PFSK-1 (cell line): ENCODE data around the gene PHF2.

Source experiments
- FOXP2 ChIP-seq: optimal IDR thresholded peaks from 2 replicates; pipeline ENCODE3; 2011; ENCODE audit warnings: borderline replicate concordance, control low read depth, inconsistent platforms; ENCODE audit not compliant: insufficient read depth; ENCODE audit errors: extremely low read length, extremely low read depth
- POLR2AphosphoS5 ChIP-seq: IDR thresholded peaks from 2 replicates; pipeline ENCODE4 v1.6.1; 2012; ENCODE audit warnings: low read depth, mild to moderate bottlenecking, control low read depth, low read length, moderate library complexity
- REST ChIP-seq, 2 experiments: IDR thresholded peaks; 2 replicates each; pipeline versions ENCODE4 v1.6.1 to v1.8.0; 2011 to 2012; ENCODE audit warnings: low read depth in 2 of 2, low read length in 2 of 2, control low read depth in 1 of 2, inconsistent platforms in 1 of 2, mild to moderate bottlenecking in 1 of 2, moderate library complexity in 1 of 2; ENCODE audit not compliant: insufficient read depth in 1 of 2
- SIN3A ChIP-seq: IDR thresholded peaks from 2 replicates; pipeline ENCODE4 v1.6.1; 2012; ENCODE audit warnings: mild to moderate bottlenecking, low read length, moderate library complexity, borderline replicate concordance; ENCODE audit not compliant: insufficient read depth
- TAF1 ChIP-seq: IDR thresholded peaks from 2 replicates; pipeline ENCODE4 v1.6.1; 2012; ENCODE audit warnings: low read length, control low read depth, borderline replicate concordance; ENCODE audit not compliant: insufficient read depth

PHF2 gene

GRCh38 chr9:93591301-93592007, 15.1 kb downstream of the PHF2 start:
- TF ChIP-seq POLR2AphosphoS5 (no peak), TAF1 (no peak), SIN3A (no peak), FOXP2 (no peak), REST (IDR thresholded peaks at IDR 0.05; ENCODE audit: insufficient read depth in 1 of 2, low read depth in 2 of 2, low read length in 2 of 2) (no peak)

- no peak for TF ChIP-seq TAF1
- TF ChIP-seq REST (IDR thresholded peaks at IDR 0.05; ENCODE audit: insufficient read depth in 1 of 2, low read depth in 2 of 2, low read length in 2 of 2), result no peak
- TF ChIP-seq SIN3A, result no peak
Measured at GRCh38 chr9:93592008-93592642, 15.7 kb downstream of the PHF2 start.

- TF ChIP-seq REST (IDR thresholded peaks at IDR 0.05; ENCODE audit: insufficient read depth in 1 of 2, low read depth in 2 of 2, low read length in 2 of 2) (no peak), POLR2AphosphoS5 (no peak), SIN3A (no peak), FOXP2 (no peak), TAF1 (no peak)
Measured at GRCh38 chr9:93592643-93593021, 16.2 kb downstream of the PHF2 start.

GRCh38 chr9:93593144-93593658, 16.8 kb downstream of the PHF2 start:
- no peak for TF ChIP-seq REST (IDR thresholded peaks at IDR 0.05; ENCODE audit: insufficient read depth in 1 of 2, low read depth in 2 of 2, low read length in 2 of 2)
- TF ChIP-seq TAF1, result no peak
- TF ChIP-seq FOXP2, result no peak
- TF ChIP-seq POLR2AphosphoS5, result no peak
- TF ChIP-seq SIN3A, result no peak
